GM21423 (cell line): ENCODE results near the gene CD209.

Experiments
- ATAC-seq: cut with Tn5 transposase; IDR thresholded peaks from one replicate; pipeline ENCODE4 v1.9.1; 2021; ENCODE audit warnings: mild to moderate bottlenecking, moderate library complexity; ENCODE audit not compliant: unreplicated experiment

CD209 gene

GRCh38 chr19:7709932-7710460 lies 37.3 kb downstream of the CD209 start:
- no peak for ATAC-seq

DNA sequence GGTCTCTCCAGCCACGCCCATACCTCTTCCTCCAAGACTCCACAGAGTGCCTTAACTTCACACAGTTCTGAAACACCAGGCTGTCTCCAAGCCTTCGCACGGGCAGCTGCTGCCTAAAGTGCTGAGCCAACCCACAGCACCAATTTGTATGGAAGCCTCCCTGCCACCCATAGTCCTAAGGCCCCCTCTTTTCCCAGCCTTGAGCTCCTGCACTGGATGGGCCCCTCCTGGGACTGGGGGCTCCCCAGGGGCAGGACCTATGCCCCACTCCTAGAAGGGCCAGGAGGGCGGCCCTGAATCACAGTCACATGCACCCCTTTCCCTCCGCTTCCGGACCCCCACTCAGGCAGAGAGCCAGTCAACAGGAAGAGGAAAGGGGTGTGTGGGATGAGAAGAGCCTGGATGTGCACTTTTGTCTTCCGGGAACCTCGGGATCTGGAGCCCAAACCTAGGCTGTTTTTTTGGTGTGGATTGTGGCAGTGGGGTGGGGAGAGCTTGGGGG lies 40.3 kb downstream of the CD209 start:
- ATAC-seq, result no peak

GRCh38 chr19:7706188-7706954 lies 41.0 kb downstream of the CD209 start:
- no peak for ATAC-seq

DNA sequence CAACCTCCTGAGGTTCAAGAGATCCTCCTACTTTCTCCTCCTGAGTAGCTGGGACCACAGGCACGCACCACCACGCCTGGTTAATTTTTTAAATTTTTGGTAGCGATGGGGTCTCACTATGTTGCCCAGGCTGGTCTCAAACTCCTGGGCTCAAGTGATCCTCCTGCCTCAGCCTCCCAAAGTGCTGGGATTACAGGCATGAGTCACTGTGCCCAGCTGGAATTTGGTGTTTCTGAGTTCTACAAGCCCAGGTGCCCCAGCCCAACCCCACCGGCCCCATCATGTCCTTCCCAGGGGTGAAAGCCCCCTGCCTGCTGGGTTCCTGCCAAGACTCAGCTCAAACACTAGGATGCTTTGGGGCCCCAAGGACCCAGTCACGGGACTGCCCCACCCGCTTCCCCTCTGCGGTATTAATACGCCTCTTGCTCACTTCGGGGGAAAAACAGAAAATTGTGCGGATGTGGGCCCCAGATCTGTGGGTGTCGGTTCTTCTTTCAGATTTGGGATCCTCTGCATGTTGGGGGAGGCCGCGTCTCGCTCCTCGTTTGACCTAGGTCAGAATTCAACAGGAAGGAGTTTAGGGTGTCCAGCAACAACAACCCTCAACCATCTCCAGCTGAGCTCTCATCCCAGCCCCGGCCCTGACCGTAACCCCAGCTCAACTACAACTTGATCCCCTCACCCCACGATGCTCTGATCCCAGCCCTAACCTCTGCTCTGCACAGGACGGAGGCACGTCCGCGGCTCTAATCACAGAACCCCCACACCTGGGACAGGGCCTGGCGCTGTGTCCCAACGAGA lies 41.7 kb downstream of the CD209 start:
- peak; percentile 26 for ATAC-seq

DNA sequence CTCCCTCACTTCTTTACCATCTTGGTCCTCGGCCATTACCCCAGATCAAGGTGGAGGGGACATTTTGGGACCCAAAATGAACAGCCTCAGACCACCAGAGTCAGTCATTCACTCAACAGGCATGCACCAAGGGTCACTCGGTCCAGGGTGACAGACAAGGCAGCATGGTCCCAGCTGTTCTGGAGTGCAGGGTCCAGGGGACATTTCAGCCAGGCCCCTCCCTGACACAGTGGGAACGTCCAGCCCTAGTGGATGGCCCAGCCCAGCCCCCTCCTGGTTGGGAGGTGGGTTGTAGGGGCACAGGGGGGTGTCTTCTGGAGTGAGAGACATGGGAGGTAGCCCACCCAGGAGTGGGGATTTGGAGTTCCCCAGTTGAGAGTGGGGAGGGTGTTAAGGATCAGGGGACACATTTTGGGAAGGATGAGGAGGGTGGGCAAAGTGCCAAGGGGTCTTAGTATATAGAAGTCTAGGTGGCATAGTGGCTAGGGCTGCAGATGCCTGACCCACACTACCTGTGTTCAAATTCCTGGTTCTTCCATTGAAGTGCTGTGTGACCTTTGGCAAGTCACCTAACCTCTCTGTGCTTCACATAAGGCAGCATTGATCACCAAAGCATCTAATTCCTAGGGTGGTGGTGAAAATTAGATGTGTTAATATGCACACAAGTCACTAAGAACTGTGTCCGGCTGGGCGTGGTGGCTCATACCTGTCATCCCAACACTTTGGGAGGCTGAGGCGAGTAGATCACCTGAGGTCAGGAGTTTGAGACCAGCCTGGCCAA lies 42.9 kb downstream of the CD209 start:
- no peak for ATAC-seq

DNA sequence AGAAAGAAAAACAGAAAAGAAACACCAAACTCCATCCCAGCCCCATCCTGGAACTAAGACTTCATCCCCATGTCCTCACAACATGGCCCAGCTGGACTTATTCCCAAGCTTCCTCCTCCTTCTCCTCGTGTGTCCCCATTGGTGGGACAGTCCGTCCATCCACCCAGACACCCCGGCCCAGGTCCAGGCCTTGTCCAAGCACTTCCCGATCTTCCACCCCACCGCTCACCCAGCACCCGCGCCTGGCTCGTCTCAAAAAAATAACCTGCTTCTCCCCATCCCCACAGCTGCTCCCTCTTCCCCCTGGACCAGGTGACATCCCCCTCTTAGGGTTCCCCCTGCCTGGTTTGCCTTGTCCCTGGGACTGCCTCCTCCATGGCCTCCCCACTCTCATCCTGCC lies 44.0 kb downstream of the CD209 start:
- no peak for ATAC-seq

- ATAC-seq, result peak; percentile 44
Measured at GRCh38 chr19:7701654-7702457, 45.5 kb downstream of the CD209 start, which contains the start of gene FCER2. FCER2 (minus strand) TSS chr19:7702131; CDS start chr19:7699760, 2,371 bp downstream.

DNA sequence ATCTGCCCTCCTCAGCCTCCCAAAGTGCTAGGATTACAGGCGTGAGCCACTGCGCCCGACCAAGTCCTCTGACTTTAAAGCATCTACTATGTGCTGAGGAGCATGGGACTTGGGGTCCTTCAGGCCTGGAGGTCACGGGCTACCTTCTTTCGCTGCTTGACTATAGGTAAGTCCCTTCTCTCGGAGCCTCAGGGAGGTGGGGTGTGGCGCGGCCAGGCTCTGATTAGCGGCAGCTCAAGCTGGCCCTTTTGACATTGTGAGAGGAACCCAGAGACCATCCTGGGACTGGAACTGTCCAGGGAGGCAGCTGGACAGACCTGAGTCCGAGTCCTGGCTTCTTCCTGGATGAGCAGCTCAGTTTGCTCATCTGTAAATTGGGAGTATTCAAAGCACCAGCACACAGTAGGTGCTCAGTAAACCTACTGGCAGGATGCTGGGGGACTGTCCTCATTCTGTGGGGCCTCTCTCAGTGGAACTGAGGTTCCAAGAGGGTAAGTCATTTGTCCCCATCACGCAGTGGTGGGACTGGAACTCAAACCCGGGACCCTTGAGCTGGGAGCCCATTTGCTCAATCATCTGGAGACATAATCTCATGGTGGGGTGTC lies 46.2 kb downstream of the CD209 start:
- ATAC-seq, result no peak

GRCh38 chr19:7699417-7700401 lies 47.6 kb downstream of the CD209 start:
- no peak for ATAC-seq

DNA sequence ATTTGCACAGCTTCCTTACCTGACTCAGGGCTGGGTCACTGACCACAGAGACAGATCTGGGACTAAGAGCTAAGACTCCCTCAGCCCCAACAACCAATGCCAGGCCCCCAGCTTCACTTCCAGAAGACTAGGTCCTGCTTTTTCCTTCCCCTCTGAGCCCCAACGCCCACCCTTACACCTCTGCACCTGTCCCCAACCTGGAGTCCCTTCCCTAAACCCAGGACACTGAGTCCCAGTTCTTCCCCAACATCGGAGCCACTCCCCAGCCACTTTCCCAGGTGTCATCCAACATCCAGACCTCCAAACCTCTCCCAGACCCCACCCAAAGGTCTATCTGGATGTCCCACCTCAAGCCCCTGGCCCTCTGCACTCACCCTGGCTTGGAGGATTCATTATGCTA lies 48.3 kb downstream of the CD209 start:
- no peak for ATAC-seq

DNA sequence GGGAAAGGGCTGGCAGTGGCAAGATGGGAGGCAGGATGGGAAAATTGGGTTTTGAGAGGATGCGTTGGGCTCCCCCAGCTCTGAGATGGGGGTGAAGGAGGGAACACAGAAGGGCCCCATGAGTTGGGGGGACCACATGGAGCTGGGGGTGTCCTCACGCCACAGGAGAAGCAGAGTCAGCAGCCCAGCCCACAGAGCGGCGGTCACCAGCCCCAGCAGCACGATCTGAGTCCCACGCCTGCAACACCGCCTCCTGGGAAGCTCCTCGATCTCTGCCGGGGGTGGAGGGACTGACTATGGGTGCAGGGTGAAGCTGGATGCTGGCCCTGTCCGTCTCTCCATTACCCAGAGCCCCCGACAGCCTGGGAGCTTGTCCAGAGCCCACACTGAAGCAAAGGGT lies 48.8 kb downstream of the CD209 start:
- no peak for ATAC-seq

DNA sequence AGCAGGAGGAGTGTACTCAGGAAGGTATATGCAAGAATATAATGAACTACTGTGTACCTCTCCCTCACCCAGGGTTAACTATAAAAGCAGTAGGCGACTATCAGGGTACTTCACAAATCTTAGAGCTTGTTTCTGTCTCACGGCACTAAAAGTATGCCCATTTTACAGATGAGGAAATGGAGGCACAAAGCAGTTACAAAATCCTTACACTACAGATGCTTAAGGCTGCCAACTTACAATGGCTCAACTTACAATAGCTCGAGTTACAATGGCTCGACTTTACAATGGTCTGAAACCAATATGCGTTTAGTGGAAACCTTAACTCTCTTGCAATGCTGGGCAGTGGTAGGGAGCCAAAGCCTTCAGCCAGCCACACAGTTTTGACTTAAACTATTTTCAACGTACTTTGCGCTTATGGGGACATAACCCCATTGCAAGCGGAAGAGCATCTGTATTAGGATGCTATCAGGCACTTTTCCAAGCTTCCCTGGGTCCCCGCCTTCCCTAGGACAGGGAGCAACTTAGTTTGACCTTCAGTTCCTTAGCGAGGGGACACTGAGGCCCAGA lies 49.5 kb downstream of the CD209 start:
- ATAC-seq, result no peak

DNA sequence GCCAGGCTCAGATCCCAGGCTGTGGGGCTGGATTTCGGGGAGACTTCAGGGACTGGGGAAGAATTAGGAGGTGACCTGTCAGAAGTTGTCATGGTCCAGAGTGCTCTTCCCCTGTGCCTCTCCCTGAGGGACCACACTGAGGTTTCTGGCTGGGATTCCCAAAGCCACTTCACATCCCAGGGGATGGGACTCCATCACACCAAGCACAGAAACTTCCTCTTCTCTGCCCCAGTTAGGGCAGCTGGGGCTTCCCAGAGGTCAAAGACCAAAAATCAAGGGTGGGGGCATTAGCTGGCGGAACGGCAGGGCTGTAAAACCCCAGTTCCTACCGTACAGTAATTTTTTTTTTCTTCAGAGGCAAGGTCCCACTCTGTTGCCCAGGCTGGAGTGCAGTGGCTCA lies 52.8 kb downstream of the CD209 start:
- no peak for ATAC-seq

- ATAC-seq, result no peak
Measured at GRCh38 chr19:7692417-7693088, 54.8 kb downstream of the CD209 start.

- ATAC-seq, result no peak
Measured at GRCh38 chr19:7691497-7691896, 55.8 kb downstream of the CD209 start.

- no peak for ATAC-seq
Measured at GRCh38 chr19:7690779-7691258, 56.5 kb downstream of the CD209 start.
